Gastrocnemius medialis (tissue), 4 donors: ENCODE data around the gene DOCK7. TPM values are rescaled to one million over a fixed set of nuclear protein-coding genes. Genes with fewer than 3 reads are reported as not detected.

ENCODE experiments used
- ATAC-seq, 2 donors: fragments of 150-250 bp; one replicate each; pipeline ENCODE4 v1.9.1; 2016
- DNase-seq, 2 donors: peaks; one replicate each; pipeline ENCODE4 v3.0.0-alpha.2; 2019
- H3K27ac ChIP-seq, 4 donors: fragments of 200-600 bp; sonication (generic); 1 replicate in 1 of 4; 2 replicates in 3 of 4; pipeline ENCODE4 v1.5.1; 2016 to 2018; ENCODE audit warnings: mild to moderate bottlenecking in 2 of 4, moderate library complexity in 1 of 4
- H3K27me3 ChIP-seq, 3 donors: fragments of 200-600 bp; sonication (generic) in 2 of 3; 1 replicate in 1 of 3; 2 replicates in 2 of 3; pipeline versions ENCODE4 v1.5.1 to v1.6.0; 2016 to 2019; ENCODE audit warnings: mild to moderate bottlenecking in 1 of 3, moderate library complexity in 1 of 3
- H3K36me3 ChIP-seq, 2 donors: fragments of 200-600 bp; sonication (generic) in 1 of 2; one replicate each; pipeline ENCODE4 v1.5.1; 2017 to 2018
- H3K4me1 ChIP-seq, 2 donors: fragments of 200-600 bp; sonication (generic) in 1 of 2; one replicate each; pipeline ENCODE4 v1.5.1; 2016 to 2017; ENCODE audit warnings: mild to moderate bottlenecking in 2 of 2
- H3K4me3 ChIP-seq, 4 donors: fragments of 200-600 bp; sonication (generic) in 3 of 4; 1 replicate in 1 of 4; 2 replicates in 3 of 4; pipeline ENCODE4 v1.5.1; 2016 to 2019; ENCODE audit warnings: mild to moderate bottlenecking in 2 of 4
- H3K9me3 ChIP-seq, 3 donors: fragments of 200-600 bp; sonication (generic) in 2 of 3; 1 replicate in 1 of 3; 2 replicates in 2 of 3; pipeline ENCODE4 v1.5.1; 2016 to 2019
- CTCF ChIP-seq, 5 experiments: fragments of 450-650 bp in 3 of 5; fragments of 200-600 bp in 2 of 5; sonication (generic) in 2 of 5; IDR thresholded peaks in 4 of 5; conservative IDR thresholded peaks in 1 of 5; 1 replicate in 4 of 5; 2 replicates in 1 of 5; pipeline ENCODE4 v1.5.1; 2016 to 2019; ENCODE audit warnings: antibody characterized with exemption in 5 of 5, mild to moderate bottlenecking in 3 of 5, moderate library complexity in 3 of 5
- POLR2A ChIP-seq, 2 donors: fragments of 450-650 bp; IDR thresholded peaks; one replicate each; pipeline ENCODE4 v1.6.1; 2017; ENCODE audit warnings: antibody characterized with exemption in 2 of 2, mild to moderate bottlenecking in 2 of 2, moderate library complexity in 2 of 2
- in situ Hi-C, 4 donors: fragments of 200-750 bp; cut with MboI; loops; one replicate each; pipeline versions ENCODE4 v1.15.0 to v1.8.0; 2017; ENCODE audit warnings: low sequenced_read_pairs in 4 of 4
- intact Hi-C: fragments of 100-400 bp; cut with DNase I; formaldehyde crosslinking; loops from one replicate; pipeline ENCODE4 v1.15.1; 2023; ENCODE audit warnings: low total_unique reads
- total RNA-seq, 4 donors: library from RNA; depleted of rRNA; stranded (reverse); fragments of >200 nt; gene quantifications; one replicate each; pipeline versions ENCODE4 v1.1.0 to v1.2.3, GENCODE V29; 2016

Gene DOCK7
- total RNA-seq, 4 donors from 2014 or later: 7.9 to 14.7 (median 10.9) TPM

GRCh38 chr1:62561306-62561705 is 126.9 kb downstream of the DOCK7 start:
- intact Hi-C loops (no loop called here), in situ Hi-C loops (no loop called here)
- no peaks in the 10 kb centered on the region for H3K9me3 ChIP-seq
- H3K27ac ChIP-seq: no peak overlapping the region
- TF ChIP-seq CTCF (IDR thresholded peaks at IDR 0.05 in 4 of 5, conservative IDR thresholded peaks at IDR 0.05 in 1 of 5) (no peak), POLR2A (IDR thresholded peaks at IDR 0.05) (no peak)
- no peaks in the 10 kb centered on the region for H3K4me1 ChIP-seq
- no peak overlapping the region for H3K4me3 ChIP-seq
- ATAC-seq: no peak
- no peak for DNase-seq
- H3K36me3 ChIP-seq: no peaks in the 10 kb centered on the region
- H3K27me3 ChIP-seq: no peaks in the 10 kb centered on the region

- no peaks in the 10 kb centered on the region for H3K27me3 ChIP-seq
- no peak overlapping the region for H3K4me3 ChIP-seq
- DNase-seq: no peak
- no peaks in the 10 kb centered on the region for H3K4me1 ChIP-seq
- no peaks in the 10 kb centered on the region for H3K9me3 ChIP-seq
- no peak for ATAC-seq
- TF ChIP-seq CTCF (IDR thresholded peaks at IDR 0.05 in 4 of 5, conservative IDR thresholded peaks at IDR 0.05 in 1 of 5) (no peak), POLR2A (IDR thresholded peaks at IDR 0.05) (no peak)
- H3K36me3 ChIP-seq: peaks cover 0 to 11% of the 10 kb centered on the region in 2 donors
- intact Hi-C loops: no loop called here
- in situ Hi-C loops: no loop called here
- H3K27ac ChIP-seq: no peak overlapping the region
These were observed 143.6 kb downstream of the DOCK7 start for GRCh38 chr1:62544570-62544969.

- intact Hi-C loops (no loop called here), in situ Hi-C loops (no loop called here)
- no peaks in the 10 kb centered on the region for H3K4me1 ChIP-seq
- TF ChIP-seq POLR2A (IDR thresholded peaks at IDR 0.05) (no peak), CTCF (IDR thresholded peaks at IDR 0.05 in 4 of 5, conservative IDR thresholded peaks at IDR 0.05 in 1 of 5) (no peak)
- H3K27ac ChIP-seq: no peak overlapping the region
- DNase-seq (no peak), ATAC-seq (no peak)
- H3K9me3 ChIP-seq: no peaks in the 10 kb centered on the region
- H3K36me3 ChIP-seq: peaks cover 0 to 32% of the 10 kb centered on the region in 2 donors
- H3K4me3 ChIP-seq: no peak overlapping the region
- H3K27me3 ChIP-seq: no peaks in the 10 kb centered on the region
These were observed 147.1 kb downstream of the DOCK7 start for GRCh38 chr1:62541048-62541447.

- Histone ChIP-seq H3K27ac (no peak overlapping the region), H3K9me3 (no peaks in the 10 kb centered on the region), H3K4me3 (no peak overlapping the region), H3K36me3 (peaks cover 0 to 32% of the 10 kb centered on the region in 2 donors), H3K27me3 (no peaks in the 10 kb centered on the region), H3K4me1 (no peaks in the 10 kb centered on the region)
- DNase-seq (no peak), ATAC-seq (no peak)
- TF ChIP-seq POLR2A (IDR thresholded peaks at IDR 0.05) (no peak), CTCF (IDR thresholded peaks at IDR 0.05 in 4 of 5, conservative IDR thresholded peaks at IDR 0.05 in 1 of 5) (no peak)
- in situ Hi-C loops: no loop called here
- intact Hi-C loops: no loop called here
These were observed 149.1 kb downstream of the DOCK7 start for GRCh38 chr1:62539028-62539447.

GRCh38 chr1:62536865-62537264 is 151.3 kb downstream of the DOCK7 start:
- DNase-seq: no peak
- intact Hi-C loops: no loop called here
- in situ Hi-C loops: no loop called here

More at GRCh38 chr1:62536865-62537264, 151.3 kb downstream of the DOCK7 start:
- H3K9me3 ChIP-seq: no peaks in the 10 kb centered on the region
- H3K27ac ChIP-seq: no peak overlapping the region
- peaks cover 0 to 31% of the 10 kb centered on the region in 2 donors for H3K36me3 ChIP-seq
- no peaks in the 10 kb centered on the region for H3K4me1 ChIP-seq
- H3K4me3 ChIP-seq: no peak overlapping the region
- ATAC-seq: no peak
- no peaks in the 10 kb centered on the region for H3K27me3 ChIP-seq
- no peak for TF ChIP-seq POLR2A (IDR thresholded peaks at IDR 0.05)
- TF ChIP-seq CTCF (IDR thresholded peaks at IDR 0.05 in 4 of 5, conservative IDR thresholded peaks at IDR 0.05 in 1 of 5): no peak
